OCI-LY7 (cell line): ENCODE data around the gene FGF1. TPM values are rescaled to one million over a fixed set of nuclear protein-coding genes. Genes with fewer than 3 reads are reported as not detected.

ENCODE experiments used
- BruUV-seq: library from RNA; stranded (reverse); fragments of 400-500 nt; replicated peaks from 2 replicates; lab custom pipeline; 2021; lab: Mats Ljungman, UMichigan
- CTCF ChIA-PET: fragments of 300-600 bp; sonication (Branson Sonifier 250); formaldehyde crosslinking; loops from one replicate; lab custom pipeline; 2022; ENCODE audit warnings: antibody characterized with exemption; ENCODE audit not compliant: unreplicated experiment; lab: Charles Lee
- POLR2A ChIA-PET: fragments of 300-600 bp; sonication (Branson Sonifier 250); formaldehyde crosslinking; loops from one replicate; lab custom pipeline; 2022; ENCODE audit warnings: antibody characterized with exemption; lab: Charles Lee
- DNase-seq: peaks from one replicate; pipeline ENCODE4 v3.0.0-alpha.2; 2015; ENCODE audit warnings: low spot score
- H2AFZ ChIP-seq: fragments of 200-600 bp; sonication (generic), shearing (Covaris generic); 2 replicates; pipeline ENCODE4 v1.6.1; 2014; ENCODE audit warnings: mild to moderate bottlenecking, antibody characterized with exemption, low read length, moderate library complexity
- H3K27ac ChIP-seq: fragments of 200-600 bp; sonication (generic); 2 replicates; pipeline ENCODE4 v1.5.1; 2014; ENCODE audit warnings: mixed run types, low read depth, mild to moderate bottlenecking, moderate library complexity, low read length, inconsistent platforms; ENCODE audit not compliant: poor library complexity, severe bottlenecking
- H3K36me3 ChIP-seq: fragments of 200-600 bp; sonication (generic); 2 replicates; pipeline ENCODE4 v1.6.1; 2014; ENCODE audit warnings: mild to moderate bottlenecking, antibody characterized with exemption, low read length, moderate library complexity, mixed read lengths; ENCODE audit not compliant: insufficient read depth
- H3K4me1 ChIP-seq: fragments of 200-600 bp; sonication (generic); 2 replicates; pipeline ENCODE4 v1.5.1; 2014; ENCODE audit warnings: mild to moderate bottlenecking, low read length; ENCODE audit not compliant: insufficient read depth, poor library complexity, severe bottlenecking
- H3K4me2 ChIP-seq: fragments of 200-600 bp; sonication (generic); 2 replicates; pipeline ENCODE4 v1.6.1; 2014; ENCODE audit warnings: mild to moderate bottlenecking, low read length
- H3K4me3 ChIP-seq: fragments of 200-600 bp; sonication (generic); 2 replicates; pipeline ENCODE4 v1.5.1; 2014; ENCODE audit warnings: mild to moderate bottlenecking, low read depth, low read length; ENCODE audit not compliant: poor library complexity, severe bottlenecking
- H3K79me2 ChIP-seq: fragments of 200-600 bp; sonication (generic); 2 replicates; pipeline ENCODE4 v1.6.1; 2016; ENCODE audit warnings: low read depth, mild to moderate bottlenecking, low read length, moderate library complexity, mixed read lengths; ENCODE audit not compliant: insufficient read depth
- H3K9me2 ChIP-seq: fragments of 200-600 bp; sonication (generic); 2 replicates; pipeline ENCODE4 v1.6.1; 2016; ENCODE audit warnings: mild to moderate bottlenecking, low read length, mixed read lengths; ENCODE audit not compliant: insufficient read depth
- H3K9me3 ChIP-seq: fragments of 200-600 bp; sonication (generic); 2 replicates; pipeline ENCODE4 v1.6.1; 2014; ENCODE audit warnings: mild to moderate bottlenecking, mixed run types, low read length, mixed read lengths
- H4K20me1 ChIP-seq: fragments of 200-600 bp; sonication (generic); 2 replicates; pipeline ENCODE4 v1.6.1; 2014; ENCODE audit warnings: mild to moderate bottlenecking, antibody characterized with exemption, low read length, moderate library complexity, mixed read lengths; ENCODE audit not compliant: insufficient read depth
- CTCF ChIP-seq: fragments of 200-600 bp; sonication (generic); conservative IDR thresholded peaks from 2 replicates; pipeline ENCODE4 v1.5.1; 2014; ENCODE audit warnings: mild to moderate bottlenecking, antibody characterized with exemption, low read length, moderate library complexity, mixed read lengths
- EZH2phosphoT487 ChIP-seq: fragments of 200-600 bp; sonication (generic); IDR thresholded peaks from 2 replicates; pipeline ENCODE4 v1.6.1; 2018; ENCODE audit warnings: low read depth, borderline replicate concordance, mild to moderate bottlenecking, mixed run types, antibody characterized with exemption, low read length, moderate library complexity, mixed read lengths
- intact Hi-C: fragments of 100-400 bp; cut with micrococcal nuclease; formaldehyde crosslinking; loops from one replicate; pipeline ENCODE4 v1.10.0; 2022; ENCODE audit not compliant: unreplicated experiment
- total RNA-seq, 2 experiments: library from RNA; depleted of rRNA in 1 of 2; stranded (reverse); fragments of >200 nt in 1 of 2; shearing (Covaris generic) in 1 of 2; gene quantifications; 2 replicates each; pipeline ENCODE4 v1.2.3, GENCODE V29; 2014 to 2022

FGF1 gene
- total RNA-seq, 2 experiments from 2014 or later = not detected

GRCh38 chr5:142683881-142684505, 1.9 kb downstream of the FGF1 start:
- Histone ChIP-seq H4K20me1 (no peaks in the 10 kb centered on the region), H3K79me2 (no peaks in the 10 kb centered on the region), H3K9me3 (no peaks in the 10 kb centered on the region), H3K27ac (no peak overlapping the region), H3K4me3 (no peak overlapping the region), H3K4me2 (no peak overlapping the region), H2AFZ (no peak overlapping the region), H3K36me3 (no peaks in the 10 kb centered on the region), H3K4me1 (no peaks in the 10 kb centered on the region), H3K9me2 (no peaks in the 10 kb centered on the region)
- BruUV-seq = no TSS peak
- intact Hi-C loops = no loop called here
- ChIA-PET CTCF (no interaction called here), POLR2A (no interaction called here)
- no peak for DNase-seq
- TF ChIP-seq EZH2phosphoT487 (no peak), CTCF (no peak)

DNA sequence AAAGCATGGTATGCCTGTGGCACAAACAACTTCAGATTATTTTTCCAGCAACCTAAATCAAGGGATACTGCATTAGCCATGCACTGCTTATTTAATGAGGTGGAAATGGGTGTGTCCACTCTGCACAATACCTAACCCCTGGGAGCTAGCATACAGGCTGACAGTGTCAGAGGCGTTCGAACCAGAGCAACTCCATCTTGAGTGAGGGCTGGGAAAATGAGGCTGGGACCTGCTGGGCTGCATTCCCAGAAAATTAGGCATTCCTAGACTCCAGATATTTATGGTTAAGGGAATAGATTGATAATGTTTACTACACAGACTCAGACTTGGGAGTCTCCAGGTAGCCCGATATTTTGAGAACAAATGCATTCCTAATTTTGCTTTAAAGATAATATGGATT, 2.8 kb downstream of the FGF1 start:
- TF ChIP-seq EZH2phosphoT487 (no peak), CTCF (no peak)
- Histone ChIP-seq H3K36me3 (no peaks in the 10 kb centered on the region), H3K4me2 (no peak overlapping the region), H2AFZ (no peak overlapping the region), H3K4me3 (no peak overlapping the region), H3K9me2 (no peaks in the 10 kb centered on the region), H3K27ac (no peak overlapping the region), H3K4me1 (no peaks in the 10 kb centered on the region), H4K20me1 (no peaks in the 10 kb centered on the region), H3K79me2 (no peaks in the 10 kb centered on the region), H3K9me3 (no peaks in the 10 kb centered on the region)
- ChIA-PET CTCF (no interaction called here), POLR2A (no interaction called here)
- intact Hi-C loops = no loop called here
- no peak for DNase-seq
- BruUV-seq = no TSS peak

GRCh38 chr5:142680605-142681259, 5.2 kb downstream of the FGF1 start:
- Histone ChIP-seq H3K27ac (no peak overlapping the region), H2AFZ (no peak overlapping the region), H4K20me1 (no peaks in the 10 kb centered on the region), H3K4me3 (no peak overlapping the region), H3K36me3 (no peaks in the 10 kb centered on the region), H3K79me2 (no peaks in the 10 kb centered on the region), H3K9me2 (no peaks in the 10 kb centered on the region), H3K4me1 (no peaks in the 10 kb centered on the region), H3K9me3 (no peaks in the 10 kb centered on the region), H3K4me2 (no peak overlapping the region)
- no TSS peak for BruUV-seq
- DNase-seq = no peak
- no peak for TF ChIP-seq CTCF
- TF ChIP-seq EZH2phosphoT487 = no peak
- ChIA-PET CTCF (no interaction called here), POLR2A (interaction anchor here (0.6 kb wide), 1 partner anchor 765 kb away, joined by 3 read pairs; no protein-coding TSS in a partner anchor)
- intact Hi-C loops = no loop called here
